IMR-90 (cell line): ENCODE results near the gene PPP1R12B. TPM values are rescaled to one million over a fixed set of nuclear protein-coding genes. Genes with fewer than 3 reads are reported as not detected.

ENCODE experiments used
- ATAC-seq: fragments of 200-7000 bp; cut with Tn5 transposase; 2 replicates; pipeline ENCODE4 v1.9.1; 2020; ENCODE audit warnings: low read depth, mild to moderate bottlenecking, moderate library complexity
- BruUV-seq: library from RNA; stranded (reverse); fragments of 400-500 nt; replicated peaks from 2 replicates; lab custom pipeline; 2021; lab: Mats Ljungman, UMichigan
- CTCF ChIA-PET: fragments of 300-600 bp; formaldehyde crosslinking; extraction: SDS; loops from one replicate; lab custom pipeline; 2021; ENCODE audit warnings: antibody characterized with exemption; lab: Yijun Ruan, JAX
- POLR2A ChIA-PET: fragments of 300-600 bp; sonication (Branson Sonifier 250); formaldehyde crosslinking; loops from one replicate; lab custom pipeline; 2022; ENCODE audit warnings: antibody characterized with exemption; ENCODE audit not compliant: unreplicated experiment; lab: Charles Lee
- DNase-seq: peaks from one replicate; pipeline ENCODE4 v3.0.0; 2013
- H2AFZ ChIP-seq: replicated peaks from 2 replicates; pipeline ENCODE3; 2013; ENCODE audit warnings: low read length, mild to moderate bottlenecking; ENCODE audit not compliant: poor library complexity
- H2AK5ac ChIP-seq: 2 replicates; pipeline ENCODE4 v1.6.1; 2013; ENCODE audit warnings: low read depth, low read length, inconsistent platforms
- H2AK9ac ChIP-seq: replicated peaks from 2 replicates; pipeline ENCODE3; 2013; ENCODE audit warnings: mild to moderate bottlenecking, low read depth, low read length, moderate library complexity; ENCODE audit not compliant: poor library complexity
- H2BK120ac ChIP-seq: 2 replicates; pipeline ENCODE4 v1.6.1; 2013; ENCODE audit warnings: low read depth, low read length, inconsistent platforms
- H2BK15ac ChIP-seq: 3 replicates; pipeline ENCODE4 v1.6.1; 2013; ENCODE audit warnings: low read depth, low read length, inconsistent platforms
- H2BK20ac ChIP-seq: 2 replicates; pipeline ENCODE4 v1.6.1; 2013; ENCODE audit warnings: low read depth, mild to moderate bottlenecking, inconsistent platforms, low read length, moderate library complexity
- H2BK5ac ChIP-seq: 2 replicates; pipeline ENCODE4 v1.6.1; 2013; ENCODE audit warnings: mild to moderate bottlenecking, low read depth, low read length, inconsistent platforms; ENCODE audit not compliant: poor library complexity, severe bottlenecking
- H3K14ac ChIP-seq: replicated peaks from 2 replicates; pipeline ENCODE4 v1.6.1; 2013; ENCODE audit warnings: low read depth, low read length, inconsistent platforms
- H3K18ac ChIP-seq: 2 replicates; pipeline ENCODE4 v1.6.1; 2013; ENCODE audit warnings: low read depth, low read length, control low read depth
- H3K23ac ChIP-seq: 2 replicates; pipeline ENCODE4 v1.6.1; 2013; ENCODE audit warnings: low read depth, low read length, inconsistent platforms
- H3K27ac ChIP-seq: 2 replicates; pipeline ENCODE4 v1.5.1; 2013; ENCODE audit warnings: mild to moderate bottlenecking, control low read depth, low read length; ENCODE audit not compliant: insufficient read depth
- H3K27me3 ChIP-seq: 2 replicates; pipeline ENCODE4 v1.6.1; 2013; ENCODE audit warnings: low read length; ENCODE audit not compliant: control insufficient read depth, insufficient read depth
- H3K36me3 ChIP-seq: 2 replicates; pipeline ENCODE4 v1.6.1; 2013; ENCODE audit warnings: low read length, mixed read lengths; ENCODE audit not compliant: control insufficient read depth, insufficient read depth
- H3K4ac ChIP-seq: 2 replicates; pipeline ENCODE4 v1.6.1; 2013; ENCODE audit warnings: low read depth, low read length, inconsistent platforms
- H3K4me1 ChIP-seq: 2 replicates; pipeline ENCODE4 v1.6.1; 2013; ENCODE audit warnings: low read length, mixed read lengths; ENCODE audit not compliant: control insufficient read depth, insufficient read depth
- H3K4me2 ChIP-seq: 2 replicates; pipeline ENCODE4 v1.6.1; 2013; ENCODE audit warnings: low read depth, mild to moderate bottlenecking, control low read depth, low read length, moderate library complexity
- H3K4me3 ChIP-seq: 2 replicates; pipeline ENCODE4 v1.5.1; 2013; ENCODE audit warnings: low read depth, mild to moderate bottlenecking, control low read depth, low read length, moderate library complexity; ENCODE audit not compliant: insufficient read depth
- H3K56ac ChIP-seq: 2 replicates; pipeline ENCODE4 v1.6.1; 2013; ENCODE audit warnings: low read length, inconsistent platforms; ENCODE audit not compliant: insufficient read depth; ENCODE audit errors: extremely low read depth
- H3K79me1 ChIP-seq, 2 experiments: 2 replicates each; pipeline ENCODE4 v1.6.1; 2013; ENCODE audit warnings: low read length in 2 of 2, inconsistent platforms in 1 of 2, low read depth in 1 of 2
- H3K9ac ChIP-seq: 2 replicates; pipeline ENCODE4 v1.6.1; 2013; ENCODE audit warnings: low read depth, low read length, control low read depth
- H3K9me1 ChIP-seq: 2 replicates; pipeline ENCODE4 v1.6.1; 2013; ENCODE audit warnings: low read length, inconsistent platforms; ENCODE audit not compliant: insufficient read depth
- H3K9me3 ChIP-seq: 2 replicates; pipeline ENCODE4 v1.6.1; 2013; ENCODE audit warnings: low read length; ENCODE audit not compliant: control insufficient read depth, insufficient read depth
- H4K20me1 ChIP-seq: 2 replicates; pipeline ENCODE4 v1.6.1; 2013; ENCODE audit warnings: low read length, inconsistent platforms; ENCODE audit not compliant: insufficient read depth
- H4K5ac ChIP-seq: 2 replicates; pipeline ENCODE4 v1.6.1; 2013; ENCODE audit warnings: mild to moderate bottlenecking, low read depth, low read length, control low read depth
- H4K8ac ChIP-seq, 2 experiments: 2 replicates each; pipeline ENCODE4 v1.6.1; 2013; ENCODE audit warnings: low read depth in 2 of 2, low read length in 2 of 2, control low read depth in 1 of 2, inconsistent platforms in 1 of 2
- H4K91ac ChIP-seq: 2 replicates; pipeline ENCODE4 v1.6.1; 2013; ENCODE audit warnings: low read depth, low read length, inconsistent platforms; ENCODE audit not compliant: insufficient read depth
- BHLHE40 ChIP-seq: fragments of 150-350 bp; IDR thresholded peaks from 2 replicates; pipeline ENCODE4 v1.6.1; 2016; ENCODE audit warnings: mild to moderate bottlenecking, low read depth, low read length
- ELK1 ChIP-seq: fragments of 150-350 bp; IDR thresholded peaks from 2 replicates; pipeline ENCODE4 v1.6.1; 2016; ENCODE audit warnings: low read depth, mild to moderate bottlenecking, low read length, moderate library complexity, borderline replicate concordance
- FOS ChIP-seq: fragments of 150-350 bp; IDR thresholded peaks from 2 replicates; pipeline ENCODE4 v1.6.1; 2016; ENCODE audit warnings: low read depth, low read length
- MAFK ChIP-seq: IDR thresholded peaks from 2 replicates; pipeline ENCODE4 v1.6.1; 2012; ENCODE audit warnings: low read depth, low read length, improper control_type of control experiment
- MXI1 ChIP-seq: IDR thresholded peaks from 2 replicates; pipeline ENCODE4 v1.6.1; 2012; ENCODE audit warnings: low read depth, mild to moderate bottlenecking, low read length, moderate library complexity, borderline replicate concordance
- NFE2L2 ChIP-seq: fragments of 150-350 bp; IDR thresholded peaks from 2 replicates; pipeline ENCODE4 v1.6.1; 2016; ENCODE audit warnings: low read depth, mild to moderate bottlenecking, low read length
- RAD21 ChIP-seq: IDR thresholded peaks from 2 replicates; pipeline ENCODE4 v1.6.1; 2012; ENCODE audit warnings: low read length, improper control_type of control experiment
- RCOR1 ChIP-seq: IDR thresholded peaks from 2 replicates; pipeline ENCODE4 v1.6.1; 2012; ENCODE audit warnings: mild to moderate bottlenecking, low read length, improper control_type of control experiment; ENCODE audit not compliant: insufficient replicate concordance
- SMC3 ChIP-seq: fragments of 150-350 bp; IDR thresholded peaks from 2 replicates; pipeline ENCODE4 v1.6.1; 2016; ENCODE audit warnings: low read depth, mild to moderate bottlenecking, antibody characterized with exemption, low read length, moderate library complexity
- WGBS, 2 experiments: methylation state at CpG; one replicate each; pipeline versions ENCODE4 v1.1.5 to v1.1.7; 2013; ENCODE audit warnings: missing lambda C conversion rate in 2 of 2; ENCODE audit not compliant: insufficient read length in 1 of 2; ENCODE audit errors: extremely low coverage in 2 of 2; 5-methylcytosine and 5-hydroxymethylcytosine counted together
- dilution Hi-C: fragments of 300-500 bp; cut with HindIII; formaldehyde crosslinking; loops from one replicate; pipeline ENCODE4 v1.14.3; 2018; ENCODE audit warnings: low sequenced_read_pairs; ENCODE audit not compliant: unreplicated experiment
- in situ Hi-C: fragments of 300-500 bp; cut with MboI; formaldehyde crosslinking; loops from 3 replicates; pipeline ENCODE4 v1.14.3; 2019; ENCODE audit warnings: low sequenced_read_pairs, inconsistent platforms, mixed read lengths
- intact Hi-C: fragments of 100-400 bp; cut with micrococcal nuclease; formaldehyde crosslinking; loops from 2 replicates; pipeline ENCODE4 v1.10.0; 2022
- polyA plus RNA-seq, 3 experiments: library from polyadenylated mRNA; depleted of rRNA; stranded (reverse); fragments of >200 nt; gene quantifications; 2 replicates each; pipeline ENCODE4 v1.2.3, GENCODE V29; 2012; ENCODE audit warnings: low replicate concordance in 1 of 3
- total RNA-seq: library from RNA; depleted of rRNA; stranded (reverse); fragments of >200 nt; gene quantifications from 2 replicates; pipeline ENCODE4 v1.2.3, GENCODE V29; 2012
- TF ChIP-seq, protein P1 (sequence below): fragments of 150-350 bp; IDR thresholded peaks from 2 replicates; pipeline ENCODE4 v1.6.1; 2017; ENCODE audit warnings: mild to moderate bottlenecking, antibody characterized with exemption, low read length, low read depth

The PPP1R12B gene
- total and polyA plus RNA-seq, 2 of the 4 experiments (the other 2 are of a cell fraction): 8.5 to 12.0 TPM

DNA sequence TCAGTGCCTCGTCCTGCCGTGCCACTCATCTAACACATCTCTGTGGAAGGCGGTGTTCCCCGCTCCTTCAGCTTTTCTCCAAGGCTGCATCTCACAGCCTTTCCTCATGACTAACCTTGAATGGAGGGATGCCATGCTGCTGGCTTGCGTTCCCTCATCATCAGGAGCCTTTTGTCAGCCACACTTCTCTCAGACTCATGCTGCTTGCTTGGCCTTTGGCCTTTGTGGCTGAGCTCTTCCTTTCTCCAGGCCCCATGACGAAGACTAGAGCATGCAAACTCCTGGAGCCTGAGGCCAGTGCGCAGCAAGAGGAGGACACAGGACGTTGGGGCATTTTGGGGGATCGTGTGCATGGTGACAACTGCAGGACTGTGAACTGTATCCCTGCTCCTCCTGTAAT is 291.0 kb downstream of the PPP1R12B start:
- DNase-seq (peak; percentile 97), ATAC-seq (peak; percentile 86)
- Histone ChIP-seq H2BK15ac (no peak overlapping the region; the same call in 2 of the 3 replicates), H2AFZ (peak overlapping the region; percentile 43), H3K23ac (0 out of 2 replicates have a peak overlapping the region, but pooled peaks have one; percentile 17), H2BK120ac (0 out of 2 replicates have a peak overlapping the region, but pooled peaks have one; percentile 14), H4K8ac (no peak overlapping the region; a peak in 1 of 4 replicates), H3K56ac (no peak overlapping the region), H3K18ac (no peak overlapping the region), H3K9me3 (no peaks in the 10 kb centered on the region), H3K27ac (0 out of 2 replicates have a peak overlapping the region, but pooled peaks have one; percentile 21), H2AK5ac (peak overlapping the region; percentile 20; the same call in 1 of the 2 replicates), H3K36me3 (no peaks in the 10 kb centered on the region), H3K4me2 (no peak overlapping the region), H3K79me1 (no peaks in the 10 kb centered on the region), H3K4ac (peak overlapping the region; percentile 29; the same call in 1 of the 2 replicates), H4K91ac (no peak overlapping the region), H3K9me1 (peaks cover 4% of the 10 kb centered on the region; the same call in 1 of the 2 replicates), H3K9ac (no peak overlapping the region), H2AK9ac (no peak overlapping the region), H4K5ac (no peak overlapping the region), H2BK5ac (no peak overlapping the region), H2BK20ac (peak overlapping the region; percentile 64; the same call in 1 of the 2 replicates), H3K4me1 (peaks cover 11% of the 10 kb centered on the region; the same call in 1 of the 2 replicates), H3K27me3 (peaks cover 39% of the 10 kb centered on the region), H3K4me3 (no peak overlapping the region), H3K14ac (0 out of 2 replicates have a peak overlapping the region, but pooled peaks have one; percentile 2), H4K20me1 (no peaks in the 10 kb centered on the region; the same call in 1 of the 2 replicates)
- intact Hi-C loops (no loop called here), dilution Hi-C loops (no loop called here), in situ Hi-C loops (no loop called here)
- BruUV-seq: no TSS peak
- ChIA-PET CTCF (no interaction called here), POLR2A (no interaction called here)
- peak; percentile 9 for TF ChIP-seq RCOR1
- TF ChIP-seq, protein P1, sequence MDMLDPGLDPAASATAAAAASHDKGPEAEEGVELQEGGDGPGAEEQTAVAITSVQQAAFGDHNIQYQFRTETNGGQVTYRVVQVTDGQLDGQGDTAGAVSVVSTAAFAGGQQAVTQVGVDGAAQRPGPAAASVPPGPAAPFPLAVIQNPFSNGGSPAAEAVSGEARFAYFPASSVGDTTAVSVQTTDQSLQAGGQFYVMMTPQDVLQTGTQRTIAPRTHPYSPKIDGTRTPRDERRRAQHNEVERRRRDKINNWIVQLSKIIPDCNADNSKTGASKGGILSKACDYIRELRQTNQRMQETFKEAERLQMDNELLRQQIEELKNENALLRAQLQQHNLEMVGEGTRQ: peak; percentile 11; the same call in 1 of the 2 replicates
- TF ChIP-seq BHLHE40: peak; percentile 84
- TF ChIP-seq SMC3: no peak
- TF ChIP-seq RAD21: peak; percentile 19; the same call in 1 of the 2 replicates
- TF ChIP-seq MXI1: peak; percentile 56; the same call in 1 of the 2 replicates
- TF ChIP-seq ELK1: no peak
- peak; percentile 69 for TF ChIP-seq FOS
- no peak for TF ChIP-seq NFE2L2
- no peak for TF ChIP-seq MAFK
- WGBS, 2 experiments: 20% methylated on average over 3 of the region's 9 CpGs; no CpG with 5 or more reads in 1 of the 2 experiments
